Measurements from ENCODE around the gene FGFR1OP2.

FGFR1OP2 gene

GRCh38 chr12:26988703-26989102, 50.4 kb downstream of the FGFR1OP2 start:
- no peak for TF ChIP-seq CTCF (conservative IDR thresholded peaks at IDR 0.05)
- H3K27ac ChIP-seq = no peak overlapping the region

GRCh38 chr12:26989873-26990272, 51.6 kb downstream of the FGFR1OP2 start:
- H3K27ac ChIP-seq = no peak overlapping the region
- TF ChIP-seq CTCF (conservative IDR thresholded peaks at IDR 0.05) = no peak

- TF ChIP-seq CTCF (conservative IDR thresholded peaks at IDR 0.05) = no peak
Measured at GRCh38 chr12:26991826-26992225, 53.6 kb downstream of the FGFR1OP2 start.

GRCh38 chr12:26994109-26994508, 55.8 kb downstream of the FGFR1OP2 start:
- no peak overlapping the region for H3K27ac ChIP-seq
- TF ChIP-seq CTCF (conservative IDR thresholded peaks at IDR 0.05) = no peak

More at GRCh38 chr12:26991826-26992225, 53.6 kb downstream of the FGFR1OP2 start:
- H3K27ac ChIP-seq = no peak overlapping the region

DNA sequence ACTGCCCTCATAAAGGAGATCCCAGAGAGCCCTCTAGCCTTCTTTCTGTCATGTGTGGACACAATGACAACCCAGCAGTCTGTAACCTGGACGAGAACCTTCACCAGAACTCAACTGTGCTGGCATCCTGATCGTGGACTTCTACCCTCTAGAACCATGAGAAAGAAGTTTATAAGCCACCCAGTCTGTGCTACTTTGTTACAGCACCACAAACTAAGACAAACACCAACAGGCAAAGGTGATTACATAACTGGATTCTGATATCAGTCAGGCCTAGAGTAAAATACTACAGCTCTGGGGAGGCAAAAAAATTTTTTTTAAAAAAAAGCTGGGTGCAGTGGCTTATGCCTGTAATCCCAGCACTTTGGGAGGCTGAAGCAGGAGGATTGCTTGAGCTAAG, 57.4 kb downstream of the FGFR1OP2 start:
- no peak for TF ChIP-seq CTCF (conservative IDR thresholded peaks at IDR 0.05)
- no peak overlapping the region for H3K27ac ChIP-seq

GRCh38 chr12:26997003-26997402, 58.7 kb downstream of the FGFR1OP2 start:
- H3K27ac ChIP-seq = no peak overlapping the region
- TF ChIP-seq CTCF (conservative IDR thresholded peaks at IDR 0.05) = no peak

DNA sequence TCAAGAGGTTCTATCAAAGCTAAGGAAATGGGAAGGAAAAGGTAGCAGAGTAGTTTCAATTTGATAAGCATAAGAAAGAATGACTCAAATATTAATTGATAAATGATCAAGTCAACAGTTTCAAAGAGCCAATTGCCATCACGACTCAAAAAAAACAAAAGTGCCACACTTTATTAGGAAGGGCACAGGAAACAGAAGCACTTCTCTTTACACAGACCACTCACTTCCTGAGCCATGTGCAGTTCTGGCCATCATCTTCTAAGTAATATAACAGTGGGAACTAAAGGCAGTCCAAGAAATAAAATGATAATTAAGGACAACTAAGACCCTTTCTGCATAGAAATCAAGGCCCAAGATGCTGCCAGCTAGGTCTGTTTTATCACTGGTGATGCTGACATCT, 62.7 kb downstream of the FGFR1OP2 start:
- no peak for TF ChIP-seq CTCF (conservative IDR thresholded peaks at IDR 0.05)
- H3K27ac ChIP-seq = no peak overlapping the region

GRCh38 chr12:27001663-27002062, 63.4 kb downstream of the FGFR1OP2 start:
- H3K27ac ChIP-seq = no peak overlapping the region
- no peak for TF ChIP-seq CTCF (conservative IDR thresholded peaks at IDR 0.05)

Measured in VCaP (cell line).